ENCODE results near the gene COPZ1. TPM values are rescaled to one million over a fixed set of nuclear protein-coding genes. Genes with fewer than 3 reads are reported as not detected.

The COPZ1 gene
- total and polyA plus RNA-seq, 9 of the 15 experiments (the other 6 are each of a cell fraction or from before 2014, with no cell fraction given) = 137 to 487 (median 233) TPM

DNA sequence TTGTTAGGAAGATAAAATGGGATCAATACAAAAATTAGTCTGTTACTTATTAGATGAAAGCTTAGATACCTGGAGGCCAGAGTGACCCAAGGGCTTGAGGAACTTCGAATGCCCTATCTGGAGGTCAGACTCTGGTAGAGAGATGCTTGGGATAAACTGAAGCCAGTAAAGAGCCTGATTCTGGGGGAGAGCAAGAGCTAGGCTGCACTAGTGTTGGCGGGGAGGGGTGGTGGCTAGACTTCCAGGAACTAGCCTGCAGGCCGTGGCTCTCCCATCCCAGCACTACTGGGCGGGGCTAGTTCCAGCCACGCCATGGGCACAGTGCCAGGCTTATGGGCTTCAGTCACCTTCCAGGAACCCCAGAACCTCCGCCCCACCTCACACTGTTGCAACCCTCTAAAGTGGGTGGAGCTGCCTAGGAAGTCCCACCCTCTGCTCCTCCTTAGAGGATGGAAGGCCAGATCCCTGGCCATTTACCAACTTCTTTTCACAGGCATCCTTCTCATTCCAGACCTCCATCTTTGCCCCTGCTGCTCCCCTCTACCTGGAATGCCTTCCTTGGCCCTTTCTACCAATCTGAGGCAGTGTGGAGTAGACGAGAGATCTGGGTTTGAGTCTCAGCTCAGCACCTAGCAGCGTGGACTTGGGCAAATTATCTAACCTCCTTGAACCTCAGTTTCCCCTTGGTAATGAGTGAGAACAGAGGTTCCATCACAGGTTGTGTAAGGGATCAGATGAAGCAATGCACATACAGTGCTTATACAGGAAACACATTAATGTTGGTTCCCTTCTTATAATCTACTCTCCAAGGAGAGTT, 17.8 kb upstream of the COPZ1 start (continued):
- TF ChIP-seq NEUROD1 (IDR thresholded peaks at IDR 0.05; ENCODE audit: borderline replicate concordance, low read depth, low read length, partially characterized antibody) = peak; percentile 62
- TF ChIP-seq RBBP5 (IDR thresholded peaks at IDR 0.05; ENCODE audit: borderline replicate concordance, insufficient read depth, low read length, poor library complexity, severe bottlenecking) = peak; percentile 49
- peak in 1 of 2 experiments; percentile 27; a peak in 1 of 4 replicates for TF ChIP-seq SRF (CRISPR knock-in tag; IDR thresholded peaks at IDR 0.05)
- TF ChIP-seq STAG1 (CRISPR knock-in tag; IDR thresholded peaks at IDR 0.05; ENCODE audit: borderline replicate concordance) = no peak
- TF ChIP-seq, protein P1, sequence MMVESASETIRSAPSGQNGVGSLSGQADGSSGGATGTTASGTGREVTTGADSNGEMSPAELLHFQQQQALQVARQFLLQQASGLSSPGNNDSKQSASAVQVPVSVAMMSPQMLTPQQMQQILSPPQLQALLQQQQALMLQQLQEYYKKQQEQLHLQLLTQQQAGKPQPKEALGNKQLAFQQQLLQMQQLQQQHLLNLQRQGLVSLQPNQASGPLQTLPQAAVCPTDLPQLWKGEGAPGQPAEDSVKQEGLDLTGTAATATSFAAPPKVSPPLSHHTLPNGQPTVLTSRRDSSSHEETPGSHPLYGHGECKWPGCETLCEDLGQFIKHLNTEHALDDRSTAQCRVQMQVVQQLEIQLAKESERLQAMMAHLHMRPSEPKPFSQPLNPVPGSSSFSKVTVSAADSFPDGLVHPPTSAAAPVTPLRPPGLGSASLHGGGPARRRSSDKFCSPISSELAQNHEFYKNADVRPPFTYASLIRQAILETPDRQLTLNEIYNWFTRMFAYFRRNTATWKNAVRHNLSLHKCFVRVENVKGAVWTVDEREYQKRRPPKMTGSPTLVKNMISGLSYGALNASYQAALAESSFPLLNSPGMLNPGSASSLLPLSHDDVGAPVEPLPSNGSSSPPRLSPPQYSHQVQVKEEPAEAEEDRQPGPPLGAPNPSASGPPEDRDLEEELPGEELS (CRISPR knock-in tag; IDR thresholded peaks at IDR 0.05; ENCODE audit: borderline replicate concordance) = 0 out of 2 replicates have a peak, but pooled peaks have one; percentile 81

DNA sequence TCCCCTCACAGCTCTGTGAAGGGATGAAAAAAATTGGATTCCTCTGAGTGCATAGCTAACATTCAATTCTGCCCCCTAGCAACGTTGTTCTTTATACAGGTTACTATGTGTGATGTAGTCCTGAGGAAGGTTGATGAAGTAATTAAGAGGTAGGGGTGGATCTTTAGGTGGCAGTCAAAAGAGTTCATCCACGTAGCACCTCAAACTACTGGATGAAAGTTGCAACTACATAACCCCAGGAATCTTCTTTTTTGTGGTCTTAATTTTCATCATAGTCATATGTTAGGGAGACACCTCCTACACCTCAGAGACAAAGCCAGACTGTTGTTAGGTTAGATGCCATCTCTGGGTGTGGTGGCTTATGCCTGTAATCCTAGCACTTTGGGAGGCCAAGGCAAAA, 13.9 kb upstream of the COPZ1 start:
- no peaks in the 10 kb centered on the region for H3K9me3 ChIP-seq (replicated peaks; ENCODE audit: control insufficient read depth, insufficient read depth, low read depth, low read length)
- H3K9ac ChIP-seq (ENCODE audit: insufficient read depth in 1 of 2, low read depth in 2 of 2, low read length in 2 of 2) = no peak overlapping the region
- no peak overlapping the region for H2AFZ ChIP-seq (ENCODE audit: low read depth, low read length)
- TF ChIP-seq, protein P2, sequence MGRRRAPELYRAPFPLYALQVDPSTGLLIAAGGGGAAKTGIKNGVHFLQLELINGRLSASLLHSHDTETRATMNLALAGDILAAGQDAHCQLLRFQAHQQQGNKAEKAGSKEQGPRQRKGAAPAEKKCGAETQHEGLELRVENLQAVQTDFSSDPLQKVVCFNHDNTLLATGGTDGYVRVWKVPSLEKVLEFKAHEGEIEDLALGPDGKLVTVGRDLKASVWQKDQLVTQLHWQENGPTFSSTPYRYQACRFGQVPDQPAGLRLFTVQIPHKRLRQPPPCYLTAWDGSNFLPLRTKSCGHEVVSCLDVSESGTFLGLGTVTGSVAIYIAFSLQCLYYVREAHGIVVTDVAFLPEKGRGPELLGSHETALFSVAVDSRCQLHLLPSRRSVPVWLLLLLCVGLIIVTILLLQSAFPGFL (CRISPR knock-in tag; IDR thresholded peaks at IDR 0.05) = no peak
- no peak for TF ChIP-seq KDM4B (IDR thresholded peaks at IDR 0.05; ENCODE audit: borderline replicate concordance in 2 of 2, low read depth in 1 of 2)
- peaks cover 27 to 32% of the 10 kb centered on the region in 2 experiments for H3K4me1 ChIP-seq (replicated peaks in 1 of 2; ENCODE audit: control insufficient read depth in 2 of 2, insufficient read depth in 2 of 2, low read length in 2 of 2)
- DNase-seq (ENCODE audit: extremely low read depth in 1 of 4, low spot score in 3 of 4) = peak in 1 of 4 experiments; percentile 5
- H3K79me2 ChIP-seq (ENCODE audit: control insufficient read depth, insufficient read depth, low read length) = peaks cover 11% of the 10 kb centered on the region
- in situ Hi-C loops (cut with MboI) (no loop called here), intact Hi-C loops (cut with micrococcal nuclease) (no loop called here)
- no peaks in the 10 kb centered on the region for H3K27me3 ChIP-seq (ENCODE audit: control insufficient read depth in 2 of 2, insufficient read depth in 2 of 2, low read length in 2 of 2)
- H3K4me3 ChIP-seq = no peak overlapping the region
- no peak overlapping the region; the same call in 2 of the 3 replicates for H3K27ac ChIP-seq (ENCODE audit: extremely low read depth, low read depth, low read length)
- H3K4me2 ChIP-seq (ENCODE audit: insufficient read depth, low read length) = no peak overlapping the region
- no peaks in the 10 kb centered on the region for H3K36me3 ChIP-seq (ENCODE audit: control insufficient read depth, insufficient read depth, low read length)
- FAIRE-seq = no peak
- POLR2A ChIA-PET = interaction anchor here (0.7 to 1.5 kb wide), 4 partner anchors 10 to 24 kb away, joined by 3 to 6 read pairs (median 4); partner anchors contain the start of gene COPZ1
- CTCF ChIA-PET (ENCODE audit: low intra/inter-chr PET ratio) = no interaction called here
- ATAC-seq = no peak
- no peaks in the 10 kb centered on the region for H3K9me1 ChIP-seq (ENCODE audit: control insufficient read depth, insufficient read depth, low read length)
- WGBS (ENCODE audit: insufficient coverage, low coverage, missing lambda C conversion rate) = 23% methylated on average over 2 of the region's 2 CpGs
- no peaks in the 10 kb centered on the region for H4K20me1 ChIP-seq (replicated peaks; ENCODE audit: control insufficient read depth, insufficient read depth, low read length)
- no TSS peak for BruUV-seq (replicated peaks)
